WI38 (cell line): ENCODE results near the gene UNC79.

Experiments used
- H3K4me3 ChIP-seq: 2 replicates; pipeline ENCODE4 v1.5.1; 2011; ENCODE audit warnings: low read depth, mild to moderate bottlenecking, control low read depth, low read length
- TF ChIP-seq, protein P1 (sequence below): IDR thresholded peaks from 2 replicates; pipeline ENCODE4 v1.5.1; 2012; ENCODE audit warnings: low read depth, mild to moderate bottlenecking, control low read depth, low read length

Gene UNC79

DNA sequence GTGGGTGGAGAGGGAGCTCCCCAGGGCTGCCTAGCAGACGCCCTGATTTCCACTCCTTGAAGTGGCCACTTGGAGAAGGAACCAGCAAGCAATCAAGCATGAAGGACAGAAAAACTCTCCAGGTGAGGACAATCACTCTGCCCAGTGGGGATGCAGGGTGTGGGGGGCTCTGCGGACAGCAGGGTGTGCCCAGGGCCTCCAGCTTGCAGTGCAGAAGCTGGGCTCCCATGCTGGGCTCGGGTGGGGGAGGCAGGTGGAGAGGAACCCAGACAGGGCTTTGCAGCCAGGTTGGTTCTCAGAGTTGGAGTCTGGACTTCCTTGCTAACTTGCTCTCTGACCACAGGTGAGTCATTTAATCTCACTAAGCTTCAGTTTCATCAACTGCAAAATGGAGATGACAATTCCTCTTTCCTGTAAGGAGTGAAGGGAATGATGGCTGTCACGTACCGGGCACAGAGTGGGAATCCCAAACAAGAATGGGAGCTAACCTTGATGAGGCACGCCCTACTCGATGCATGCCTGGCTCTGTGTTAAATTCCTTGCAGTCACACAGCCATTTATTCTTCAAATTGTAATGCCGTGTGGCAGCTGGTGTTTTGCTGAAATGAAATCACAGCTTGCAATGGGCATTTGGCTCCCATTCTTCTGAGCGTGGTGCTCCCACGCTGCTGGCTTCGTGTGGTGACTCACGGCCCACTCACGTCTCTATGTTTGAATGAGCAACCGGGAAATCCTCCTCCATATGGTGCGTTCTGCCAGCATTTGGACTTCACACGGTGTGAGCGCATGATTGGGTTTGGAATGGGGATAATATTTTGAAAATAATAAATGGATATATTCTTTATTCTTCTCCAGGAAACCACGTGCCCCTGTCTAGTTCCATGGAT is 282.3 kb downstream of the UNC79 start:
- TF ChIP-seq, protein P1, sequence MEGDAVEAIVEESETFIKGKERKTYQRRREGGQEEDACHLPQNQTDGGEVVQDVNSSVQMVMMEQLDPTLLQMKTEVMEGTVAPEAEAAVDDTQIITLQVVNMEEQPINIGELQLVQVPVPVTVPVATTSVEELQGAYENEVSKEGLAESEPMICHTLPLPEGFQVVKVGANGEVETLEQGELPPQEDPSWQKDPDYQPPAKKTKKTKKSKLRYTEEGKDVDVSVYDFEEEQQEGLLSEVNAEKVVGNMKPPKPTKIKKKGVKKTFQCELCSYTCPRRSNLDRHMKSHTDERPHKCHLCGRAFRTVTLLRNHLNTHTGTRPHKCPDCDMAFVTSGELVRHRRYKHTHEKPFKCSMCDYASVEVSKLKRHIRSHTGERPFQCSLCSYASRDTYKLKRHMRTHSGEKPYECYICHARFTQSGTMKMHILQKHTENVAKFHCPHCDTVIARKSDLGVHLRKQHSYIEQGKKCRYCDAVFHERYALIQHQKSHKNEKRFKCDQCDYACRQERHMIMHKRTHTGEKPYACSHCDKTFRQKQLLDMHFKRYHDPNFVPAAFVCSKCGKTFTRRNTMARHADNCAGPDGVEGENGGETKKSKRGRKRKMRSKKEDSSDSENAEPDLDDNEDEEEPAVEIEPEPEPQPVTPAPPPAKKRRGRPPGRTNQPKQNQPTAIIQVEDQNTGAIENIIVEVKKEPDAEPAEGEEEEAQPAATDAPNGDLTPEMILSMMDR, result no peak
- no peak overlapping the region for H3K4me3 ChIP-seq

DNA sequence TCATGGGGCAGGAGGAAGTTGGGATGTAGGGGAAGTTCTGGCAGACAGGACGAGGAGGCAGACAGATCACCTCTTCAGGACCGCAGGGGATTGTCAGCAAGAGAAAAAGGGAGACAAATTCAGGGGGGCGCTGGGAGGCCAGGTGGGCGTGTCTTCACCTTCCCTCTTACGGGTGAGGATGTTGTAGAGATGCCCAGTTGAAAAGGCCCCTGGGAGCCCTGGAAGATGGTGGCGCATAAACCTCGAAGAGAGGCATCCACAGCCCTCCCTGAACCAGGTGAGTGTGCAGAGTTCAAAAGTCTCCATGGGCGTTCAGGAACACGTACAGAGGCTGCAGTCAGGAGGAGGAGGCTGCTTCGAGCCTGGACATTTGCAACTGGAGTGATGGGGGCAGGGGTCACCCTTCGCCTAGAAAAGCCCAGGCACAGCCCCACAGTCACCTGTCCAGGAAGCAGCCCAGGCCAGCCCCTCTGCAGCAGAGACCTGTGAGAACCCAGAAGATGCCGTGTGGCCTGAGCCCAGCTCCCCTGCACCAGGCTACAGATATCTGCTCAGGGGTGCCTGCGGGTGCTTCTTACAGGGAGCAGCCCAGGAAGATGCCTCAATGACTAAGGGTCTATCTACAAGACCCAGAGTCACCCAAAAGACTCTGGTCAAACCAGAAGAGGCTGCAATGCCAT is 283.1 kb downstream of the UNC79 start:
- H3K4me3 ChIP-seq, result no peak overlapping the region
- TF ChIP-seq, protein P1, result no peak

DNA sequence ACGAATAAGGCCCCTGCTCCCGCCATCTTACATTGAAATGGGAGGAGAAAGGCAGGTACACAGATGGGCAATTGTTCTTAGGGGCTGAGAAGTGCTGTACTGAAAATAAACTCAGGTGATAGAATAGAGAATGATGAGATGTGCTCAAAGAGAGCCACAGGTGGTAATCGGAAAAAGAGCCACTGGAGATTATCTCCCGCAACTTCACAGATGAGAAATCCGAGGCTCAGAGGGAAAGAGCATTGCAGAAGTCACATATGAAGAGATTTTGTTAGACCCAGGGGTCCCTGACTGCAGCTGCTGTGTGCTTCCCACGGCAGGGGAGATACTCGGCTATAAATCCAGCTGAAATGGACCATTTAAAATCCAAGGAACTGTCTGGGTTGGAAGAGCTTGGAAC is 283.9 kb downstream of the UNC79 start:
- TF ChIP-seq, protein P1, result no peak
- H3K4me3 ChIP-seq, result no peak overlapping the region

DNA sequence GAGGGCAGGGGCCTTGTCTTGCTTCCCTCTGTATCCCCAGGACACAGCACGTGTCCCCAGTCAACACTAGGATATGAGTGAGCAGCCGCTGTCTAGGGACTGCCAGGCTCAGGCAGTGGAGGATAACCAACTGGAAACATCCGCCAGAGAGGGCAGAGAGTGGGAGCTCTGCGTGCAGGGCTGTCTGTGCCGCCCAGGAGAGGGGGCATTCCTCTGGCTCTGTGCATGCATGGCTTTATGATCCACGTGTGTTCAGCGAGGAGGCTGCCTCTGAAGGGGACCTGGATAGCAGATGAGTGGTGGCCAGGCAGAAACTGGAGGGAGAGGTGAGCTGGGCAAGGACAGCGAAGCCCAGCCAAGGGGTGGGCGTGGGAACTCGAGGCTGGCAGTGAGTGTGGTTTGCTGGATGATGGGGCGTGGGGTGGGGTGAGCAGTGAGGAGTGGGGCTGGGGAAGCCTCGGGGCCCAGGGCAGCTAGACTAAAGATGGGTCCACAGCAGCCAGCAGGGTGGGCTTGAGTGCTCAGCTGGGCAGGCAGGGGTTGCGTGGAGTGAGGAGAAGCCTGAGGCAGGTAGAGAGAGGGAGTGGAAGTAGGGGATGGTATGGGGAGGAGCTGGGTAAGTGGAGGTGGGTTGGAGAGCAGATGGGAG is 284.7 kb downstream of the UNC79 start:
- no peak overlapping the region for H3K4me3 ChIP-seq
- TF ChIP-seq, protein P1, result no peak

DNA sequence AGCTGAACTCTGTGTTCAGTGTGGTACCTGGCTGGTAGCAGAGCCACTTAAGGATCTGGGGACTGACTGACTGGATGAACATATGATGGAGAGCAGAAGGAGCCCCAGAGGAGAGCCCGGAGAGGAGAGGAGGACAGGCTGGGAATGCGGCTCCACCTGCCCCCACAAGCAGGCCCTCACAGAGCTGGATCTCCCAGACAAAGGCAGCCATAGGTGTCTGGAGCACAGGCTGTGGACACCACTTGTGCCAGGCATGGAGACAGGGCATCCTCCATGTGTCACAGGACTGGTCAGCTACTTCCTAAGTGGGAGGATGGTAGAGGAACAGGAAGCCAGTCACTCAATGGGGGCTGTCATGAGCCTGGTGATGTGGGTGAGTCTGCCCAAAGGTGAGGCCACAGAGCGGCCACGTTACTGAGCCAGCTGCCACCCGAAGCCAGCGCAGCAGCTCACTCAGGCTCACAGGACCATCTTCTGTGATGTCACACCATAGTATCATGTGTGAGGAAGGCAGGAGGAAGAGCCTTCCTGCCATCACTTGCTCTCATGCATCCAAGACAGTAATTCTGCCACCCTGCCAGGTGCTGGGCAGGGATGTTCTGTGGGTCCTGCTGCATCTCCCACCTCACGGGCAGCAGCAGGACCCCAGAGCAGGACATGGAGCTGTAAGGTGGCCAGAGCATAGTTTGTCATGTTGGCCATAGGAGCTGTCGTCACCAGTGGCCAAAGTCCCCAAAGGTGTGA is 285.4 kb downstream of the UNC79 start:
- TF ChIP-seq, protein P1, result no peak
- H3K4me3 ChIP-seq, result no peak overlapping the region

DNA sequence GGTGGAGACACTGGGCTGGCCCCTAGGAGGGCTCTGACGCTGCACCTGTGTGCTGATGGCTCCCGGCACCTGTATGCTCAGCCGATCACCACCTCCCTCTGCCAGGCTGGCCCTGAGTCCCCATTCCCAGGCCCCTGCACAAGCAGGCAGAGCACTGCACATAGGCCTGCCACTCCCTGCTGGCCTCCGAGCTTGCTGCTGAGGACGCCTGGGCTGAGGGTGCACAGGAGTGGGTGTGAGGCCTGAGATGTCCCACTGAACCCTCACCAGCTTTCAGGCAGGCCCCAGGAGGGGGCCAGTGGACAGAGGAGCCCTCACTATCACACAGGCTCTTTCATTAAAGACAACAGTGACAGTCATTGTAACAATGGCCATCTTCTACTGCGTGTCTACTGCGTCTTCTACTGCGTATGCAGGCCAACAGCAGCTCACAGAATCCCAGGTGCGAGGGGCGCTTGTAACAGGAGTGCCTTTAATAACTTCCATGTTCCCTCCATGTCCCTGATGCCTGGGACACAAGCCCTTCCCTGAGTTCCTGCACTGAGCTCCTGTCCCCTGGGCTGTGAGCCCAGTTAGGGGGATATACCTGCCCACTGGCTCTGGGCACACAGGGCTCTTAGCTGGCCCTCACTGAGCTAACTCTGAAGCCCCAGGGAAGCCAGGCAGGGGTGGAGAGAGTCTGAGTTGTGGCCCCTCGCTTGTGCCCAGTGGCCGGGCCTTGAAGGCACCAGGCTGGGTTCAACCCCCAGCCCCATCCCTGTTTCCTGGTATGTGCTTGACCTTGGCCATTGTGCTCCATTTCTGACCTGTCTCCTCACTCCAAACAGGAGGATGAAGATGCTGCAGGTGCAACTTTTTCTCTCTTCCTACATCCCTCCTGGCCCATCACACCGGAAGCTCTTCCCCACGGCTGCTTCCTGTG is 286.3 kb downstream of the UNC79 start:
- H3K4me3 ChIP-seq, result no peak overlapping the region
- TF ChIP-seq, protein P1, result no peak
